Psoas muscle (tissue), 8 donors: ENCODE results near the gene FDXR. TPM values are rescaled to one million over a fixed set of nuclear protein-coding genes. Genes with fewer than 3 reads are reported as not detected.

Experiments
- ATAC-seq, 4 donors: fragments of 200-7000 bp; cut with Tn5 transposase; one replicate each; pipeline ENCODE4 v1.9.1; 2020; ENCODE audit warnings: moderate library complexity in 3 of 4, mild to moderate bottlenecking in 2 of 4
- DNase-seq, 2 donors: peaks; one replicate each; pipeline ENCODE4 v3.0.0-alpha.2; 2020
- H3K27ac ChIP-seq: fragments of 200-600 bp; one replicate; pipeline ENCODE4 v1.8.0; 2022
- H3K27me3 ChIP-seq, 3 donors: fragments of 200-600 bp in 1 of 3; one replicate each; pipeline versions ENCODE4 v1.6.1 to v1.8.0; 2013 to 2022; ENCODE audit warnings: low read length in 2 of 3, mild to moderate bottlenecking in 2 of 3, moderate library complexity in 1 of 3; ENCODE audit not compliant: insufficient read depth in 3 of 3
- H3K36me3 ChIP-seq, 2 donors: fragments of 200-600 bp in 1 of 2; one replicate each; pipeline versions ENCODE4 v1.6.1 to v1.8.0; 2013 to 2022; ENCODE audit warnings: low read depth in 1 of 2, mild to moderate bottlenecking in 1 of 2, moderate library complexity in 1 of 2; ENCODE audit not compliant: insufficient read depth in 1 of 2
- H3K4me1 ChIP-seq: fragments of 200-600 bp; one replicate; pipeline ENCODE4 v1.8.0; 2022
- H3K4me3 ChIP-seq: fragments of 200-600 bp; one replicate; pipeline ENCODE4 v1.8.0; 2022; ENCODE audit warnings: mild to moderate bottlenecking
- H3K9me3 ChIP-seq: fragments of 200-600 bp; one replicate; pipeline ENCODE4 v1.8.0; 2022
- CTCF ChIP-seq: fragments of 200-600 bp; IDR thresholded peaks from one replicate; pipeline ENCODE4 v1.8.0; 2022; ENCODE audit warnings: antibody characterized with exemption
- WGBS, 3 donors: extraction: QIAGEN DNeasy Blood & Tissue Kit; methylation state at CpG; one replicate each; pipeline versions ENCODE4 v1.1.6 to v1.1.7; 2013; 5-methylcytosine and 5-hydroxymethylcytosine counted together
- intact Hi-C, 2 donors: fragments of 100-400 bp; cut with DNase I; formaldehyde crosslinking; loops; one replicate each; pipeline versions ENCODE4 v1.11.0 to v1.14.2; 2022
- polyA plus RNA-seq, 3 donors: library from polyadenylated mRNA; stranded (reverse); fragments of 200-250 nt; gene quantifications; one replicate each; pipeline ENCODE4 v1.2.3, GENCODE V29; 2013
- total RNA-seq, 4 donors: library from RNA; stranded (reverse); fragmentation: NEBNext Ultra II Directional in 2 of 4; extraction: Animal tissue kit (Norgen Biotek cat#: 25700) in 2 of 4; gene quantifications; one replicate each; pipeline versions ENCODE4 v1.2.1 to v1.2.4, GENCODE V29; 2021 to 2023
- donor health status: healthy with polysubstance abuse.
- donor health status: DM: no; HTN: no; CAD: no; lungs with moderate emphysema.
- donor health status: Bipolar disorder and iron deficiency.
- donor health status: healthy.
- donor health status: DM: yes; HTN: yes; CAD: no.
- donor health status: DM: no; HTN: no; CAD: no.
- donor health status: DM: no; HTN: no; CAD: no.
- donor health status: DM: yes; HTN: yes; CAD: no.

The FDXR gene
- total and polyA plus RNA-seq, 7 donors = 3.0 to 7.9 (median 3.7) TPM

DNA sequence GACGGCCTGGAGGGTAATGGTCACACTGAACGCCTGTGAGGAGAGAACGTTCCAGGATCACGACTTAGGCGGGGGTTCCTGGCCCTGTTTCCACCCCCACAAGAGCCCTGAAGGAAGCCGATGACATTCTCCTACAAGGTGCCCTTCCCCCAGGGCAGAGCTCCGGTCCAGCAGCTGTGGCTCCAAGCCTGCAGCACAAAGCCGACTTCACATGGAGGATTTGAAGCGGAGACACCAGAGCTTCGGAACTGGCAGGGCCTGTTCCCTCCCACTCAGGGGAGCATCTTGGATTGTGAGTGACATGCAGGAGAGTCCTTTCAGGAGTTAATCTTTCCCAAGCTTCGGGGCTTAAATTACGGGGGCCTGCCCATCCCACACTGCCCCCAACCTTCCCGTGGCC lies 15.7 kb upstream of the FDXR start:
- Histone ChIP-seq H3K27me3 (peaks cover 0 to 51% (median 13%) of the 10 kb centered on the region in 3 donors), H3K9me3 (no peaks in the 10 kb centered on the region), H3K36me3 (no peaks in the 10 kb centered on the region), H3K4me3 (no peak overlapping the region), H3K4me1 (no peaks in the 10 kb centered on the region), H3K27ac (no peak overlapping the region)
- 40 to 44% (median 40%) methylated on average over 13 of the region's 13 CpGs for WGBS, 3 donors
- ATAC-seq (no peak), DNase-seq (no peak)
- intact Hi-C loops = no loop called here
- no peak for TF ChIP-seq CTCF

GRCh38 chr17:74883241-74883745 lies 10.5 kb upstream of the FDXR start:
- no peak for ATAC-seq
- no peak for DNase-seq
- WGBS, 3 donors = 58 to 64% (median 60%) methylated on average over 15 of the region's 15 CpGs
- TF ChIP-seq CTCF = no peak
- H3K4me1 ChIP-seq = no peaks in the 10 kb centered on the region
- intact Hi-C loops = no loop called here
- H3K27ac ChIP-seq = no peak overlapping the region
- no peak overlapping the region for H3K4me3 ChIP-seq
- H3K27me3 ChIP-seq = peaks cover 0 to 15% (median 2%) of the 10 kb centered on the region in 3 donors
- no peaks in the 10 kb centered on the region for H3K9me3 ChIP-seq
- no peaks in the 10 kb centered on the region for H3K36me3 ChIP-seq

DNA sequence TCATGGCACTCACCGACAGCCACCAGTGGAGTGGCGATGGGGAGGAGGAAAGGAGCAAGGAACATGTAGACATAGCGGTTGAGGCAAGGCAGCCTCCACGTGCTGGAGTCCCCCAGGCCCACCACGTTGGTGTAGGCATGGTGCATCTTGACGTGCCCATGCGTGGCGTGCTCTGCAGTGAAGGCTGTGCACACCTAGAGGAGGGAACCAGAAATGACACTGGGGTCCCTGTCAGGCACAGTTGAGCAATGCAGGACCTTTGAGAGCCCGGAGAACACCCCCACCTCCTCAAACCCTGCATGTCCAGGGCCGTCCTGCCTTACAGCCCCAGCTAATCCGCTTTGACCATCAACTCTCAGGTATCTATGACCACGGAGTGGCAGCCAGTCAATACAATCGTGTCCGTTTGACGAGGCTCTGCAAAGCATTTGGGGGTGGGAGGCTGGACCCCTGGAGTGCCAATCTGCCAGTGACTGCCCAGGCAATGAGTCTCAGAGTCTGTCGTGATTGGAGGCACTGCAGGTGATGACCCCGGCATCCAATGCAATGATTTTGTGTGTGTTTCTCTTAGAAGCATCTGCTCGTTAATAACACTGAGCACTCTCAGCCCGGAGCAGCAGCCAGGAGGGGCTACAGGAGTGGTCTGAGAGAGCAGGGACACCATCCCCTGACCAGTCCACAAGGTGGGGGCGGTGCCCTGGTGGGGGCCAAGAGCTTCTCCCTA lies 9.9 kb upstream of the FDXR start:
- H3K27ac ChIP-seq = no peak overlapping the region
- WGBS, 3 donors = 63 to 70% (median 65%) methylated on average over 20 of the region's 20 CpGs
- H3K27me3 ChIP-seq = peaks cover 0 to 15% (median 4%) of the 10 kb centered on the region in 3 donors
- ATAC-seq = no peak
- intact Hi-C loops = no loop called here
- H3K36me3 ChIP-seq = no peaks in the 10 kb centered on the region
- DNase-seq = no peak
- no peaks in the 10 kb centered on the region for H3K9me3 ChIP-seq
- H3K4me3 ChIP-seq = no peak overlapping the region
- no peaks in the 10 kb centered on the region for H3K4me1 ChIP-seq
- no peak for TF ChIP-seq CTCF

DNA sequence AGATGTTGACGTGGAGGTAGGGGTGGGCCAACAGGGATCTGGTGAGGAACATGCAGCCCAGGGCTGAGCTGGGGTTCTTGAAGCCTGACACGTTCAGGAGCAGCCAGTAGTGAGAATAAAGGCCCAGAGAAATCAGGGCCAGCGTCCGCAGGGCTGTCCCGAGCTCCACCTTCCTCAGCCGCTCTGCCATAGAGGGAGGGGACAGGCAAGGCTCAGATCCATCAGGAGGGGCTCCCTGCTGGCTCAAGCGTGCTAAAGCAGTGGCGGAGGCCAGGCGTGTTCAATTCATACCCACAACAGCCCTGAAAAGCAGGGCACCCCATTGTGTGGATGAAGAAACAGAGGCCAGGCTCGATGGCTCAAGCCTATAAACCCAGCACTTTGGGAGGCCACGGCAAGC lies 8.3 kb upstream of the FDXR start:
- peaks cover 0 to 11% (median 4%) of the 10 kb centered on the region in 3 donors for H3K27me3 ChIP-seq
- ATAC-seq = no peak
- H3K27ac ChIP-seq = no peak overlapping the region
- no peak for TF ChIP-seq CTCF
- intact Hi-C loops = no loop called here
- DNase-seq = no peak
- H3K4me1 ChIP-seq = no peaks in the 10 kb centered on the region
- H3K4me3 ChIP-seq = no peak overlapping the region
- H3K9me3 ChIP-seq = no peaks in the 10 kb centered on the region
- 53 to 59% (median 55%) methylated on average over 11 of the region's 11 CpGs for WGBS, 3 donors
- H3K36me3 ChIP-seq = no peaks in the 10 kb centered on the region
